ENCODE data around the gene CBLIF.
A peak's percentile ranks its signal among the peaks of the same experiment; 100 is the strongest.

The CBLIF gene

DNA sequence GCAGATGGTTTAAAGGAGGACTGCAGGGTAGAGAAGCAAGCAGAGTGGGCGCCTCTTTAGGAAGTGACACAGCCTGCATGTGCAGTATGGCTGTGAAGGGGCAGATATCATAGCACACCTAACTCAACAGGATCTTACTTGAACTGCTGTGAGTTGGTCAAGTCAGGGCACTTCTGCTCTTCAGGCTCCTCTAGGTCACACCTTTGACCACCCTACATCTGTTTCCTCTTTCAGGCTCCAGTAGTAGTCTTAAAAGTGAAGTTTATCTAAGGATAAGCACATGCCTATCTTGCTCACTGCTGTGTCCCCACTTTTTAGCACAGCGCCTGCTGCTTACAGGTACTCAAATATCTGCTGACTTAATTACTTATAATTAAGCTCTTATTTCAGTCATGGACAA is 41.2 kb downstream of the CBLIF start:
- H3K9ac ChIP-seq (ENCODE audit: low read depth, low read length, poor library complexity, severe bottlenecking): peak overlapping the region; percentile 15

DNA sequence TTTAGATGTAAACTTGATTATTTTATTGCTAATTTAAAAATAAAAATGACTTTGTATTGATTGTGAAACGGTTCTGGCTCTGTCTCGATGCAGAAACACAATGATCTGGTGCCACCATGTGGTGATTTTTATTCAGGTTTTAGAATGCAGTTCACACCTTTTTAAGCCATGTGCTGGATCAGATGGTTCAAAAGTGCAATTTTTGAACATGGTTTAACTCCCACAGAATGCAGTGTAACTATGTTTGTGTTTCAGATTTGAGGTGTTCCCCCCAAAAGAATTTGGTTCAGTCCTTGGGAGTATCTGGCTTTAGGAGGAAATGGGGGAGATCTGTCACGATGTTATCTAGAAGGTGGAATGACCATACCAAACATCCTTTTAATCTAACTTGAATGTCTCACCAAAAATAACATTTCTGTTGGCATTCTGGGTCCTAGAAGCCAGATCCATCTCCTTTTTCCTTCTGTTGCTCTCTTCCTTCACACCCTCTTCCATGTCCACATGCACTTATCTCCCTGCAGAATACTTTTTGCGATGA is 42.6 kb downstream of the CBLIF start:
- H3K79me2 ChIP-seq (ENCODE audit: insufficient read depth, low read length): peaks cover 4% of the 10 kb centered on the region
- peak overlapping the region; percentile 66 for H3K4me2 ChIP-seq (ENCODE audit: low read depth, low read length, poor library complexity, severe bottlenecking)
- peaks cover 23% of the 10 kb centered on the region; the same call in 1 of the 2 replicates for H3K36me3 ChIP-seq (ENCODE audit: insufficient read depth, low read length)
- no peaks in the 10 kb centered on the region for H3F3A ChIP-seq (ENCODE audit: low read depth)
- peak overlapping the region; percentile 40 for H3K9ac ChIP-seq (ENCODE audit: low read depth, low read length, poor library complexity, severe bottlenecking)
- H3K9me2 ChIP-seq (replicated peaks; ENCODE audit: low read depth, low read length): no peaks in the 10 kb centered on the region
- peaks cover 30% of the 10 kb centered on the region for H3K4me1 ChIP-seq (ENCODE audit: insufficient read depth, low read length, poor library complexity, severe bottlenecking)
- H4K20me1 ChIP-seq (ENCODE audit: insufficient read depth, low read length, poor library complexity, severe bottlenecking): no peaks in the 10 kb centered on the region
- no peaks in the 10 kb centered on the region for H3K9me3 ChIP-seq (ENCODE audit: insufficient read depth, low read depth, low read length)
- no peaks in the 10 kb centered on the region for H3K27me3 ChIP-seq (ENCODE audit: insufficient read depth, low read length, poor library complexity, severe bottlenecking)
- peak overlapping the region; percentile 66; the same call in 1 of the 2 replicates for H2AFZ ChIP-seq (ENCODE audit: low read length)
- H3K4me3 ChIP-seq (ENCODE audit: low read length, poor library complexity, severe bottlenecking): peak overlapping the region; percentile 47
- no peak for TF ChIP-seq EZH2phosphoT487 (IDR thresholded peaks at IDR 0.05; ENCODE audit: borderline replicate concordance)
- TF ChIP-seq, protein P1, sequence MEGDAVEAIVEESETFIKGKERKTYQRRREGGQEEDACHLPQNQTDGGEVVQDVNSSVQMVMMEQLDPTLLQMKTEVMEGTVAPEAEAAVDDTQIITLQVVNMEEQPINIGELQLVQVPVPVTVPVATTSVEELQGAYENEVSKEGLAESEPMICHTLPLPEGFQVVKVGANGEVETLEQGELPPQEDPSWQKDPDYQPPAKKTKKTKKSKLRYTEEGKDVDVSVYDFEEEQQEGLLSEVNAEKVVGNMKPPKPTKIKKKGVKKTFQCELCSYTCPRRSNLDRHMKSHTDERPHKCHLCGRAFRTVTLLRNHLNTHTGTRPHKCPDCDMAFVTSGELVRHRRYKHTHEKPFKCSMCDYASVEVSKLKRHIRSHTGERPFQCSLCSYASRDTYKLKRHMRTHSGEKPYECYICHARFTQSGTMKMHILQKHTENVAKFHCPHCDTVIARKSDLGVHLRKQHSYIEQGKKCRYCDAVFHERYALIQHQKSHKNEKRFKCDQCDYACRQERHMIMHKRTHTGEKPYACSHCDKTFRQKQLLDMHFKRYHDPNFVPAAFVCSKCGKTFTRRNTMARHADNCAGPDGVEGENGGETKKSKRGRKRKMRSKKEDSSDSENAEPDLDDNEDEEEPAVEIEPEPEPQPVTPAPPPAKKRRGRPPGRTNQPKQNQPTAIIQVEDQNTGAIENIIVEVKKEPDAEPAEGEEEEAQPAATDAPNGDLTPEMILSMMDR (conservative IDR thresholded peaks at IDR 0.05; ENCODE audit: low read length): peak; percentile 81

More for the DNA sequence above, 41.2 kb downstream of the CBLIF start:
- Histone ChIP-seq H2AFZ (ENCODE audit: low read length) (no peak overlapping the region), H3K4me3 (ENCODE audit: low read length, poor library complexity, severe bottlenecking) (no peak overlapping the region), H3F3A (ENCODE audit: low read depth) (no peaks in the 10 kb centered on the region), H3K4me2 (ENCODE audit: low read depth, low read length, poor library complexity, severe bottlenecking) (no peak overlapping the region), H3K9me3 (ENCODE audit: insufficient read depth, low read depth, low read length) (no peaks in the 10 kb centered on the region), H3K27me3 (ENCODE audit: insufficient read depth, low read length, poor library complexity, severe bottlenecking) (no peaks in the 10 kb centered on the region), H3K4me1 (ENCODE audit: insufficient read depth, low read length, poor library complexity, severe bottlenecking) (peaks cover 43% of the 10 kb centered on the region), H3K36me3 (ENCODE audit: insufficient read depth, low read length) (peaks cover 33% of the 10 kb centered on the region; the same call in 1 of the 2 replicates), H3K79me2 (ENCODE audit: insufficient read depth, low read length) (peaks cover 17% of the 10 kb centered on the region), H4K20me1 (ENCODE audit: insufficient read depth, low read length, poor library complexity, severe bottlenecking) (peaks cover 2% of the 10 kb centered on the region), H3K9me2 (replicated peaks; ENCODE audit: low read depth, low read length) (no peaks in the 10 kb centered on the region)
- TF ChIP-seq, protein P1 (conservative IDR thresholded peaks at IDR 0.05; ENCODE audit: low read length): no peak
- TF ChIP-seq EZH2phosphoT487 (IDR thresholded peaks at IDR 0.05; ENCODE audit: borderline replicate concordance): no peak

DNA sequence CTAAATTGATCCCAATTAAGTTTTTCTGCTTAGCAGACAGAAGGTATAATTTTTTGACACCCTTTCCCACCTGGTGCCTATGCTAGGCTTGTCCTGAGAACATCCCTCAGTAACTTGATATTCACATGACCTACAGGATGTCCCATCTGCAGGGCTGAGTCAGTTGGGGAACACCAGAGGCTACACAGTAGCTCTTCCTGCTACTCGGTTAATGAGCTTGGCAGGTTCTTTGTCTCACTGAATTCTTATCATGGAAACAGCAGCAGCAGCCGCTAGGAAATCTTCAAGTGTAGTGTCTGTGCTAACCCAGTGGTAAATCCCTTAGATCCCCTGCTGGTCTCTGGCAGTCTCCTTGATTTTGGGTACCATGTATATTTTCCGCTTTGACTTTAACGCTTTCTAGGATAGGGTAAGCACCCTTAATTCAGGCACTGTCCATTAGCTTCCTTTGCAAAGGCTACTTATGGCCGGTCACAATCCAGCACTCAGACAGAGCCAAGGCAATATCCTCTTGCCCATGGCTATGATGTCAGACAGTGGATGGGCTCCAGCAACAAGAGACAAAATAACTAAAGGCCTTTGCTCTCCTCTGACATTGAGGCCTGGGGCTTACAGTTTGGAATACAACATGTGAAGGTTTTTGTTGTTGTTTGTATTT is 43.2 kb downstream of the CBLIF start:
- Histone ChIP-seq H3K79me2 (ENCODE audit: insufficient read depth, low read length) (no peaks in the 10 kb centered on the region), H3K9ac (ENCODE audit: low read depth, low read length, poor library complexity, severe bottlenecking) (peak overlapping the region; percentile 40), H3K9me2 (replicated peaks; ENCODE audit: low read depth, low read length) (no peaks in the 10 kb centered on the region), H4K20me1 (ENCODE audit: insufficient read depth, low read length, poor library complexity, severe bottlenecking) (no peaks in the 10 kb centered on the region), H3F3A (ENCODE audit: low read depth) (no peaks in the 10 kb centered on the region), H3K9me3 (ENCODE audit: insufficient read depth, low read depth, low read length) (no peaks in the 10 kb centered on the region), H3K4me2 (ENCODE audit: low read depth, low read length, poor library complexity, severe bottlenecking) (peak overlapping the region; percentile 66), H3K36me3 (ENCODE audit: insufficient read depth, low read length) (peaks cover 19% of the 10 kb centered on the region; the same call in 1 of the 2 replicates), H3K4me3 (ENCODE audit: low read length, poor library complexity, severe bottlenecking) (peak overlapping the region; percentile 47), H3K4me1 (ENCODE audit: insufficient read depth, low read length, poor library complexity, severe bottlenecking) (peaks cover 24% of the 10 kb centered on the region), H3K27me3 (ENCODE audit: insufficient read depth, low read length, poor library complexity, severe bottlenecking) (no peaks in the 10 kb centered on the region), H2AFZ (ENCODE audit: low read length) (peak overlapping the region; percentile 66; the same call in 1 of the 2 replicates)
- no peak for TF ChIP-seq EZH2phosphoT487 (IDR thresholded peaks at IDR 0.05; ENCODE audit: borderline replicate concordance)
- TF ChIP-seq, protein P1 (conservative IDR thresholded peaks at IDR 0.05; ENCODE audit: low read length): no peak
